Stimulated activated CD4-positive, alpha-beta T cell treated with anti-CD3 and anti-CD28 coated beads, Interleukin-4, amount 100 ng/mL, for 1 hour (primary cell): ENCODE measurements around the gene ABCC4.
"Not testable (repeated sequence)": the region's sequence is repeated elsewhere in the genome, so short reads cannot be mapped to it uniquely, and the experiment has no call there.

ENCODE experiments used
- DNase-seq: peaks from one replicate; pipeline ENCODE4 v3.0.0-alpha.2; 2020

ABCC4 gene

GRCh38 chr13:95191821-95192563 is 109.3 kb downstream of the ABCC4 start:
- DNase-seq = peak; percentile 69

- no peak for DNase-seq
These were observed 113.1 kb downstream of the ABCC4 start for GRCh38 chr13:95188128-95188527.

DNA sequence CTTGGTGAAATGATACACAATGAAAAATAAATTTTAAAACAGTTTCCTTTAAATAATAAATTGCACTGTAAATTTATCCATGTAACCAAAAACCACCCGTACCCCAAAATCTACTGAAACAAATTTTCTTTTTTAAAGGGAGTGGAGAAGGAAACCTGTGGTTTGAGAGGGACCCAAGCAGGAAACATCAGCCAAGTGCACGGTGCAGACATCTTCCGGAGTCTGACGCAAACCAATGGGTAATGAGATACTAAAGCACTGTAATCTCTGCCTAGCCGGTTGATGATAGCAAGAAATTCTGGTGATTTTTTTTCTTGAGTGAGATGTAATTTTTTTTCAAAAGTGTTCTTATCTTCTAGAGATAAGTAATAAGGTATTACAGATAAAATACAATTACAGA is 115.4 kb downstream of the ABCC4 start:
- DNase-seq = peak; percentile 17

DNA sequence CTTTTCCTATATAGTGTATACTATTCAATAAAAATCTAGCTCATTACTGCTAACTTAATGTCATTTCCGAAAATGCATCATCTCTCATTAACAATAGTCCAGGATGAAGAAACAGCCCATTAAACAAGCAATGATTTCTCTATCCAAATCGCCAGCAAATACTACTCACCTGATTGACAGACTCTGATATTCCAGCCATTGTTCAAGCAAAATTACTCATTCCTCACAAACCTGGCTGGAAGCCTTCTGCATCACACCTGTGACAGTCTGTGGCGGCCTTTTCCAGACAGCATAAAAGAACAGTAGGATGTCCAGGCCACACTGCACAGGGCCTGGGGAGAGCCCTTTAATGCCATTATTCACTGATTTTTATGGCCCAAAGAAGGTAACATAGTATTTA is 115.9 kb downstream of the ABCC4 start:
- DNase-seq = no peak

DNA sequence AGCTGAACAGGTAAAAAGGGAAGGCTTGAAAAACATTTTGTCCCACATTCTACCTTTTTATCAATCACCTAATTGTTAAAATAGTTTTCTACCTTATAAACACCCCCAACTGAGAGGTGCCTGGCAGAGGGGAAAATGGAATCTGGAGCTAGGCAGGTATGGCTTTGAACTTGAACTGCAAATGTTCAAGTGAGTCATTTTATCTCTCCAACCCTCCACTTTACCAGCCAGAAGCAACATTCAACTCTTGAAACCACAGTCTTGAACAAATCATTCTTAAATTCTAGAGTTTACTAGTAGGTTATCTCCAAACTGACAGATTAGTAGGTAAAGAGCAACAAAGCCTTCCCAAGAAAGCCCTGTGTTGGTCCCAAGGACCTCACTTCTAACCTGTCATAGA is 116.9 kb downstream of the ABCC4 start:
- DNase-seq = no peak

GRCh38 chr13:95182570-95183265 is 118.5 kb downstream of the ABCC4 start:
- no peak for DNase-seq

DNA sequence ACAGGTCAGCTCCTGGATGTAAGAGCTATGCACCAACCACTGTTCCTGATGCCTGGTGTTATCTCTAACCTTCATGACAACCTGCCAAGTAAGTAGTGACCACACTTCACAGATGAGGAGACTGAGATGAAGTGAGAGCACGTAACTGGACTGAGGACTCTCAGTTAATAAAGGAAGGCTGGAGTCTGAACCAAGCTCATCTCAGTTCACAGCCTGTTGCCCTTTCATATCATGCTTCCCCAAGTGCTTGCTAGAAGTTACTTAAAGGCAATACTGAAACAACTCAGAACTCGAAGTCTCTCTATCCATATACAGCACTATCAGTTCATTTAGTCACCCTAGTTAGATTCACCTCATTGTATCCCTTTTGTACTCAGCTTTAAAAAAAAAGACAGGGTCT is 119.7 kb downstream of the ABCC4 start:
- no peak for DNase-seq

- no peak for DNase-seq
These were observed 120.6 kb downstream of the ABCC4 start for GRCh38 chr13:95180513-95181245.

- DNase-seq = no peak
These were observed 124.5 kb downstream of the ABCC4 start for GRCh38 chr13:95176611-95177259.

DNA sequence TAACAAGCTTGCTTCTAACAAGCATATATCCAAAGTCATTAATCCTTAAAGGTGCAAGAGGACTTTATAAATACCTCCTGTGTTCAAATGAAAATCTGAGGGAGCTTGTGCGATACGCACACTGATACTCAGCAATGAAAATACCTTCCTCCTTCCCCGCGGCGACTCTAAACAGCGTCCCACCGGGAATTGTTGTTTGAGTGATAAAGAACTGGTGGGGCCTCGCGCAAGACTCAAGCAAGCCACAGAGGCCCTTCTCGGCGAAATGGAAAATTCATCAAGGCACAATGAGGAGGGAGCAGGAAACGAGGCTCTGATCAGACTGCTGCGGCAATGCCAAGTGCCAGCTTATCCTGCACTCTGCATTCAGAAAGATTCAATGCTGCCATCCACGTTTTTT is 126.7 kb downstream of the ABCC4 start:
- no peak for DNase-seq

DNA sequence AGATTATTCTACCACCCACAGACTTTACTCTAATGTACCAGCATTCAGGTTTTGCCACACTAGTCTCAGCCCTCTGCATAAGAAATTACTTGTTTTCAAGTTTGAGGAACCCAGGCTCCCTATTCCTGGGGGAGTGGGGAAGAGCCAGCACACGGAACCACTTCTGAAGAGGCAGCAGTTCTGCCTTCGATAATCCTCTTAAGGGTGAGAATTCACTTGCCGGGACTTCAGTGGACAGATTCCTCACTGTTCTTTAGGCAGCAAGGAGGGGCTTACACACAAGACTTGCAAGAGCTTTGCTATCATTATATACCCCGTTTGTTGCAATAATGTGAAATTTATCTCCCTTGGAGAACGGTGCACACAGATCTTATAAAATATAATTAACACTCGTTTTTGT is 133.1 kb downstream of the ABCC4 start:
- DNase-seq = no peak

GRCh38 chr13:95167003-95167402 is 134.2 kb downstream of the ABCC4 start:
- DNase-seq = not testable (repeated sequence)

DNA sequence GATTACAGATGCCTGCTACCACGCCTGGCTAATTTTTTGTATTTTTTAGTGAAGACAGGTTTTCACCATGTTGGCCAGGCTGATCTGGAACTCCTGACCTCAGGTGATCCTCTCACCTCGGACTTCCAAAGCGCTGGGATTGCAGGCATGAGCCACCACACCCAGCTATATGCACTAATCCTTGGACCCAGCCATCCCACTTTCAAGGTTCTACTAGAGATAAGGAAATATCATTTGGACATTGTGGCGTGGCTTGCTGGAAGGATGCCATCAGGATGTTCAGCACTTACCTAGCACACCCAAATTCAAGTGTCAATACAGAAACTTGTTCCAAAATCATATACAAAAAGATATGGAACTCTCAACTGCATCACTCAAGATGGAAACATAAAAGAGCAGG is 136.4 kb downstream of the ABCC4 start:
- DNase-seq = no peak

DNA sequence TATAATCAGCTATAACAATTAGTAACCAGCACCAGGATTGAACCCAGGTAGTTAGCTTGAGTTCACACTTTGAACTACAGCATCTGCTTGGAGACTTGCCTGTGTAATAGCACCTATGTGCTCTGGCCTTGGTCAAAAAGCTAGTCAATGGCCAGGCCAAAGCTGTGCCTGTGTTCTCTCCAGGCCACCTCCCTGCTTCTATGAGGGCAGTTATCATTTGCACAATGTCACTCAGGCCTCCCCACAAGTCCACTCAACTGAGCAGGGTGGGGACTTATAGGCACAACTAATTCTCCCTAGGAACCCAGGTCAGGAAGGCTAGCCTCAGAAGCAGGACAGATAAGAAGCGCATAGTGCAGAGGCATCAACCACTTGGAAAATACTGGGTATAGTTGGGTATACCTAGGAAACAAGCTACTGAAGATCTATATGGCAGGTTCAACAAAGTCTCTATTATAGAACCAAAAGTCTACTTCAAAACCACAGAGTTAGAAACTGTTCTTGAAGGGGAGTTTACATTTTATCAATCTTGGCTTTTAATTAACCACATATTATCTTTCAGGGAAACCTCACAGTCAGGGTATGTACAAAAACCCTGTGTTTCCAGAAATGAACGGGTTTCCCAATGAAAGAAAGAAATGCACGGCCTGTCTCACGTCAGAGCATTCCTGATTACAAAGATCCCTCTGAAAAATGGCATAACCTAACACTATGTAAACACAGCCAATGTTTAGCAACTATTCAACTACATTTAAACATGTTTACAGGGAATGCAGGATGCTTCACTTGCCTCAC is 140.9 kb downstream of the ABCC4 start:
- no peak for DNase-seq

DNA sequence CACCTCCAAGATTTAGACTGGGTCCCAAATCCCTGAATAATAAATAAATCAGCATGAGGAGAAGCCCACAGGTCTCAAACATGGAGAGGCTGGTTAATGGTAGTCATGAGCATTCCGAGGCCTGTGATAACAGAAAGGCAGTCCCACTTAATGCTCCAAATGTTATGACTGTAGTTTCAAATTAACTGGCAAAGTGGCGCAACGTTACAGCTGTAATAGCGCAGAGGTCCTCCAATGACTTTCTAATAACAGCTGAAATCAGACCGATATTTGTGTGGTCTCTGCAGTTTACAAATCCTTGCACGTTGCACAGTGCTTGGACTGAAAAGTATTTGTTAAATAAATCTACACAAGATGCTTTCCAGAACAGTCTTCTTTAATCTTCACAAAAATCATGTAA is 141.8 kb downstream of the ABCC4 start:
- DNase-seq = no peak

- no peak for DNase-seq
These were observed 145.0 kb downstream of the ABCC4 start for GRCh38 chr13:95156208-95156607.

GRCh38 chr13:95155504-95155903 is 145.7 kb downstream of the ABCC4 start:
- DNase-seq = no peak

- no peak for DNase-seq
These were observed 146.2 kb downstream of the ABCC4 start for GRCh38 chr13:95155093-95155492.

DNA sequence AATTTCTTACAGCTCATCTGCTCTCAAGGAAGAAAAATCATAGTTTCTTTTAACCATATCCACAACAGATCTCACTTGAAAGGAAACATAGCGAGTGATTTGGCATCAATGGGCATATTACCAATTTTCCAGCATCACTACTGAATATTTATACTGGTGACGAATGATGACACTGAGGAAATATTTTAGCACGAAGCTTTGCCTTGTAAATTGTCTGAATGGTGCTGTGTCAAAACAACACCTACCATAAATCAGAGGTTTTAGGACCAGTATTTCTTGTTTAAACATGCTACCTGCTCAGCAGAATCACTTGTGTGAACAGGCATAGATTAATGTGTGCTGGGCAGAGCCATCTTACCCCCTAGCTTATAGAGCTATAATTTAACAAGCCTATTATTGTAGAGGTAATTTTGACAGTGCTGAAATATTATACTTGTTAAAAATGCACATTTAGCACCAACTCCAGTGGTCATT is 146.8 kb downstream of the ABCC4 start:
- DNase-seq = no peak

DNA sequence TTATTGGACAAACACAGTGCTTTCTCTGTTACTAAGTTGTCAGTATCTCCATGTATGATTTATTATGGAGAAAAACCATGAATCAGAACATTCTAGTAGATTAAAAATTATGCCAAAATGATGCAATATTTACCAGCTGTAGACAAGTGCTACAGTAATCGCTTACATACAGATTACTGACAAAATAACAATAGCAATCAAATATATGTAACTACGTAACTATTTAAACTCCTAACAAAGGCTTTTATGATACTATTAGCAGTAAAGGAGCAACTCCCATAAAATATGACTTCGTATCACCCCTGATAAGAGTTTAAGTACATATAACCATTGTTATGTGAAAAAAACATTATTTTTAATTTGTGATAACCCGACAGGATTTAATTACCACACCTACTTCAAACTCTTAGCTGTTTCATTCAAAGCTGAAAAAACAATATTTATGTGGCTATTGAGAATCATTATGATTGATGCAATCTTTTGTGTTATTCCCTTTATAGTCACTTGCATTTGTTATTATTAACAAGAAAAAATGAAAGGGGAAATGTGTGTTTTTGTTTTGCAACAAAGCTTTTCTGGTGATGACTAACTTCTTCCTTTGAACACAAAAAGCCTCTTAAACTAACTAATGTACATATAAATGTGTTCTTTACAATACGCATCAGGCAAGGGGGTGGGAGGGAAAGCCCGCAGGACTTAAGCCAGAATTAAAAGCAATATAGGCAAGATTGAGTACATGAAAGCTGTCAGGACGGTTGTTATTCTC is 147.4 kb downstream of the ABCC4 start:
- DNase-seq = no peak

- DNase-seq = no peak
These were observed 149.2 kb downstream of the ABCC4 start for GRCh38 chr13:95151942-95152587.
